Activated T-cell treated with anti-CD3 and anti-CD28 coated beads, Interleukin-2, amount 50 U/mL, for 4 hours (primary cell): ENCODE measurements around the gene ZNF256. TPM values are rescaled to one million over a fixed set of nuclear protein-coding genes. Genes with fewer than 3 reads are reported as not detected.
"Not testable (repeated sequence)": the region's sequence is repeated elsewhere in the genome, so short reads cannot be mapped to it uniquely, and the experiment has no call there.

Experiments used
- ATAC-seq, 2 donors: fragments of 200-7000 bp; cut with Tn5 transposase; one replicate each; pipeline ENCODE4 v1.10.0; 2021
- DNase-seq: peaks from one replicate; pipeline ENCODE4 v3.0.0-alpha.2; 2020
- H3K27me3 Mint-ChIP-seq: one replicate; pipeline ENCODE4 v1.8.0; 2021; ENCODE audit warnings: low read depth, mixed read lengths
- H3K36me3 Mint-ChIP-seq: one replicate; pipeline ENCODE4 v1.8.0; 2022; ENCODE audit warnings: mixed read lengths; ENCODE audit not compliant: insufficient read depth
- H3K4me1 Mint-ChIP-seq: one replicate; pipeline ENCODE4 v1.8.0; 2021; ENCODE audit warnings: low read depth, mixed read lengths
- H3K4me3 Mint-ChIP-seq: one replicate; pipeline ENCODE4 v1.8.0; 2021; ENCODE audit warnings: mild to moderate bottlenecking, moderate library complexity, mixed read lengths
- H3K9me3 Mint-ChIP-seq: one replicate; pipeline ENCODE4 v1.8.0; 2021; ENCODE audit warnings: mixed read lengths
- total RNA-seq, 3 donors: library from RNA; stranded (reverse); gene quantifications; one replicate each; pipeline ENCODE4 v1.2.1, GENCODE V29; 2021

Gene ZNF256
- total RNA-seq, 3 donors from 2014 or later, result 4.7 to 6.4 (median 5.2) TPM

DNA sequence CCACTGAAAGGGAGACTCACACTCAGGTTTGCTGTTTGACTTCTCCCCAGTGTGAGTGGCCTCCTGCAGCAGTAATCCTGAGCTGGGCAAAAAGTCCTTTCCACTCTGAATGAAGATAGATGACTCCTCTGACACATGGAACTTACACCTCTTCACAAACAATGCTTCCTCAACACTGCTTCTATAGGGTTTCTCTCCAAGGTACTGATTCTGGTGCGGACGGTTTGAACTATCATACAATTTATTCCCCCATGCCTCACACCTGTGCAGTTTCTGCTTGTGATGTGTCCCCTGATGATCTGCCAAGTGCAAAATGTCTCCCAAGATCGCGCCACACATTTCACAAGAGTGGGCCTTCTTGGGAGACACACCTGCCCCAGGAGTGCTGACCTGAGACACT lies 19.9 kb downstream of the ZNF256 start:
- DNase-seq, result no peak
- Mint-ChIP-seq H3K27me3 (no peaks in the 10 kb centered on the region), H3K9me3 (peaks cover 50% of the 10 kb centered on the region), H3K36me3 (peaks cover 32% of the 10 kb centered on the region), H3K4me3 (no peak overlapping the region), H3K4me1 (no peaks in the 10 kb centered on the region)
- ATAC-seq, result no peak

DNA sequence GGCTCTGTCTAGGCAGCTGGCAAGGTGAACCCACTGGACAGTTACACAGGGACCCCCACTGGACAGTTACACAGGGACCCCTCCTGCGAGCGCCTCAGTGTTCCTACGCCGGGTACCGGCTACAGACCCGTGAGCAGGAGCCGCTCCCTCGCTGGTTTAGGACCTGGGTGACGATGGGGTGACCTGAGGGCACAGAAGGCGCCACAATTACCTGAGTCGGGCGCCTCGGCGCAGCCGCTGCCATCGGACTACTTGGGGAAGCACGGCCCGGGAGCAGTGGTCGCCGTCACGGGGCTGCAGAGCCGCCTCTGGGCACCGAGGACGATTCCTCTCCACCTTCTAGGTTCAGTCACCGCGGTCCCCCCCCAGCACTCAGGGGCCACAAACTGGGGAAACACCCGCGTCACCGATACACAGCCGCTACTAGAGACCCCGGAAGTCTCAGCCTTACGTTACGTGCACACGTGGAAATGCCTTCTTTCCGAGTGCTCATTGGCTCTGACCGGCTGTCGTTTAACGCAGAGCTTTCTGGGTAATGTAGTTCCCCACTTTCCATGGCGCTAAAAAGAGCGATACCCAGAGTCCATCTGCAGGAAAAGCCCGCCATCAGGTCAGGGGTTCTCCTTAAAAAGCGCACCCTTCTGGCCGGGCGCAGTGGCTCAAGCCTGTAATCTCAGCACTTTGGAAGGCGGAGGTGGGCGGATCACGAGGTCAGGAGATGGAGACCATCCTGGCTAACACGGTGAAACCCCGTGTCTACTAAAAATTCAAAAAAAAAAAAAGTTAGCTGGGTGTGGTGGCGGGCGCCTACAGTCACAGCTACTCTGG lies 31.1 kb downstream of the ZNF256 start, which contains the start of gene ZNF417:
Gene ZNF417 (minus strand): TSS at position 425 of the 828 bp plus-strand sequence. CDS start 181 bp downstream, at position 244.
- peaks cover 29% of the 10 kb centered on the region for H3K9me3 Mint-ChIP-seq
- peaks cover 45% of the 10 kb centered on the region for H3K36me3 Mint-ChIP-seq
- not testable (repeated sequence) for H3K27me3 Mint-ChIP-seq
- ATAC-seq (peak; percentile 99 to 100), DNase-seq (peak; percentile 78)
- peaks cover 34% of the 10 kb centered on the region for H3K4me1 Mint-ChIP-seq
- peak within 1 kb of the TSS; percentile 91 for H3K4me3 Mint-ChIP-seq

DNA sequence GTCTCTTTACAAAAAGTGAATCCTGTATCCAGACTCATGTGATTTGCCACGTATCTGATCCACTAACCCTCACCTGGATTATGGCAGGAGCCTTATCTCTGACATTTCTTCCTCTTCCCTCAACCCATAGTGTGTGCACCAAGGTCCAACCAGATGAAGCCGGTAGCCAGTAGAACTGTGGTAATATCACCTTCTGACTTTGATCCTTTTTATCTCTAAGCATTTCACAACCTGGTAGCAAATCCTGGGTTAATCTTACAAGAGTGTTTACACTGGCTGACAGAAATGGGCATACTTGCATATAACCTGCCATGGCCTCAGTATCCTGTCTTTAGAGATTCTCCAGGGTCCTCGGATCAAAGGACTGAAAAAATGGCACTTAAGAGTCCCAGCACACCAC lies 33.0 kb downstream of the ZNF256 start:
- peak overlapping the region; percentile 91 for H3K4me3 Mint-ChIP-seq
- H3K9me3 Mint-ChIP-seq, result peaks cover 32% of the 10 kb centered on the region
- ATAC-seq (no peak), DNase-seq (no peak)
- peaks cover 48% of the 10 kb centered on the region for H3K36me3 Mint-ChIP-seq
- H3K27me3 Mint-ChIP-seq, result no peaks in the 10 kb centered on the region
- peaks cover 34% of the 10 kb centered on the region for H3K4me1 Mint-ChIP-seq

- ATAC-seq (no peak), DNase-seq (no peak)
- Mint-ChIP-seq H3K9me3 (peaks cover 22% of the 10 kb centered on the region), H3K4me3 (no peak overlapping the region), H3K4me1 (peaks cover 8% of the 10 kb centered on the region), H3K36me3 (peaks cover 45% of the 10 kb centered on the region), H3K27me3 (no peaks in the 10 kb centered on the region)
These were observed 40.1 kb downstream of the ZNF256 start for GRCh38 chr19:57907394-57907793.

GRCh38 chr19:57905258-57905657 lies 42.2 kb downstream of the ZNF256 start:
- no peak for ATAC-seq
- Mint-ChIP-seq H3K27me3 (no peaks in the 10 kb centered on the region), H3K9me3 (peaks cover 12% of the 10 kb centered on the region), H3K4me1 (peaks cover 6% of the 10 kb centered on the region), H3K4me3 (no peak overlapping the region), H3K36me3 (peaks cover 27% of the 10 kb centered on the region)
- DNase-seq, result no peak

GRCh38 chr19:57903618-57904184 lies 43.8 kb downstream of the ZNF256 start:
- no peak overlapping the region for H3K4me3 Mint-ChIP-seq
- H3K9me3 Mint-ChIP-seq, result peaks cover 12% of the 10 kb centered on the region
- peaks cover 22% of the 10 kb centered on the region for H3K36me3 Mint-ChIP-seq
- no peak for ATAC-seq
- DNase-seq, result no peak
- no peaks in the 10 kb centered on the region for H3K27me3 Mint-ChIP-seq
- H3K4me1 Mint-ChIP-seq, result peaks cover 6% of the 10 kb centered on the region

- no peak for ATAC-seq
- Mint-ChIP-seq H3K36me3 (peaks cover 5% of the 10 kb centered on the region), H3K4me3 (no peak overlapping the region), H3K9me3 (peaks cover 15% of the 10 kb centered on the region), H3K27me3 (no peaks in the 10 kb centered on the region), H3K4me1 (peaks cover 4% of the 10 kb centered on the region)
- no peak for DNase-seq
These were observed 47.2 kb downstream of the ZNF256 start for GRCh38 chr19:57900311-57900710.

Other genes with a start within 250 kb of the ZNF256 start
- 1 to 10 TPM; 1.3 to 2.1 (median 1.6) TPM for gene ZNF154, start 238.5 kb downstream of the ZNF256 start, total RNA-seq
- gene ZNF671, start 220.1 kb downstream of the ZNF256 start, total RNA-seq, result 1 to 10 TPM; 4.0 to 6.9 (median 5.9) TPM
- gene ZNF776, start 200.9 kb downstream of the ZNF256 start, total RNA-seq, result 1 to 10 TPM; 5.5 to 7.6 (median 5.7) TPM
- gene ZNF586, start 178.0 kb downstream of the ZNF256 start, total RNA-seq, result 10 to 100 TPM; 14.7 to 17.6 (median 15.5) TPM
- 1 to 10 TPM; 6.4 to 7.9 (median 6.6) TPM for gene ZNF552, start 132.8 kb downstream of the ZNF256 start, total RNA-seq
- 10 to 100 TPM; 22.6 to 29.1 (median 27.9) TPM for gene ZNF587B, start 117.4 kb downstream of the ZNF256 start, total RNA-seq
- 10 to 100 TPM; 17.9 to 22.1 (median 20.8) TPM for gene ZNF587, start 97.8 kb downstream of the ZNF256 start, total RNA-seq
- gene ZNF814, start 58.7 kb downstream of the ZNF256 start, total RNA-seq, result 10 to 100 TPM; 21.7 to 30.6 (median 22.0) TPM
- 1 to 10 TPM; 4.7 to 6.8 (median 6.0) TPM for gene ZNF417, start 31.1 kb downstream of the ZNF256 start, total RNA-seq
- gene ZNF418, start 12.3 kb downstream of the ZNF256 start, total RNA-seq, result 1 to 10 TPM; 1.5 to 1.8 (median 1.8) TPM
- not detected for gene C19orf18, start 26.8 kb upstream of the ZNF256 start, total RNA-seq
- 1 to 10 TPM; 3.1 to 4.2 (median 4.0) TPM for gene ZNF606, start 55.1 kb upstream of the ZNF256 start, total RNA-seq
- gene ZSCAN1, start 86.3 kb upstream of the ZNF256 start, total RNA-seq, result not detected
- gene ZNF135, start 111.6 kb upstream of the ZNF256 start, total RNA-seq, result under 1 TPM; 0.27 to 0.48 (median 0.37) TPM
- gene ZSCAN18, start 150.5 kb upstream of the ZNF256 start, total RNA-seq, result 10 to 100 TPM in 1 of 3 donors, 1 to 10 TPM in 2; 7.6 to 11.7 (median 9.5) TPM
- 1 to 10 TPM; 6.3 to 8.4 (median 7.0) TPM for gene ZNF329, start 203.1 kb upstream of the ZNF256 start, total RNA-seq
- gene ZNF274, start 235.4 kb upstream of the ZNF256 start, total RNA-seq, result 10 to 100 TPM; 17.3 to 26.6 (median 18.4) TPM